Stimulated activated CD8-positive, alpha-beta memory T cell treated with anti-CD3 and anti-CD28 coated beads, Interleukin-7, amount 100 ng/mL, for 24 hours (primary cell): Measurements from ENCODE around the gene STYXL1.
"Not testable (repeated sequence)": the region's sequence is repeated elsewhere in the genome, so short reads cannot be mapped to it uniquely, and the experiment has no call there.

Experiments used
- DNase-seq: peaks from one replicate; pipeline ENCODE4 v3.0.0-alpha.2; 2020; ENCODE audit warnings: low read depth

The STYXL1 gene

DNA sequence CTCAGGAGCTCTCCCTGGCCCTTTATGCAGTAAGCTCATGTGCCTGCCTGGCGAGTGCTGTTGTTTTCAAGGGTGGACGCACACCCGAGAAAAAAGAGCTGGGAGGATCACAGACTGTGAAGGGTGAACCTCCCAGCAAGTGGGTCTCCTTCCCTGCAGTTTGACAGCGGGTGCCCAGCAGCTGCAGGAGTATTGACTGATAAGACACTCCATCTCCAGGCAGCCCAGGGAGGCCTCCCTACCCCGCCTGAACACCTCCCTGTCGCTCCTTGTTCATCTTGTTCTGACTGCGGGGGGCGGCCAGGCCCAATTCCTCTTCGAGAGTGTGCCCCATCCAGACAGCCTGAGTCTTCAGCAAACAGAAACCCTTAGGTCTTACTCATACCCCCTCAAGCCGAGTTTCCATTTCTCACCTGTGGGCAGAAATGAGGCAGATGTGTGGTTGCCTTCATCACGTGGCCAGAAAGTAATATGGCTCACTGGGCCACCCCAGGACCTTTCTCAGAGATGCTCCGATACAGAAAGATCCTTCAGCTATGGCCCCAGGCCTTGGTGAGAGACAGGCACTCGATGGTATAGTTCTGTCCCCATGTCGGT, 17.3 kb upstream of the STYXL1 start:
- DNase-seq, result no peak

- no peak for DNase-seq
These were observed 16.6 kb upstream of the STYXL1 start for GRCh38 chr7:76064208-76064970.

GRCh38 chr7:76063525-76063924, 15.7 kb upstream of the STYXL1 start:
- no peak for DNase-seq

DNA sequence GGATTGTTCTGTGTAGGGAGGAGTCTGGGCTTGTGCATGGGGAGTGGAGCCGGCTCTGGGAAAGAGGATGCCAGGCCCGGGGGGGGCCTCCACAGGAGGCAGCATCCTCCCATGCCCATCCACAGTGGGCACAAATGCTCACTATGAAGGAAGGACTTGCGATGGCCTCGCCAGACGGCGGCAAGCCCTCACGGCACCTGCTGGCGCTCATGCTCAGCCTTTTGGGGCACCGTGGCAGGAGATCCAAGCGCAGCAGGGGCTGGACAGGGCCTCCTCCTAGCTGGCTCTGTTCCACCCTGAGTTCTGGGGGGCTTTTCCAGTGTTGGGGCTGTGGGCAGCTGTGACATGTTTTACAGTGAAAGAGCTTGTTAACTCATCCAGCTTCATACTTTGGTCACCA, 15.3 kb upstream of the STYXL1 start:
- no peak for DNase-seq

- no peak for DNase-seq
These were observed 14.5 kb upstream of the STYXL1 start for GRCh38 chr7:76062254-76062653.

- DNase-seq, result no peak
These were observed 13.0 kb upstream of the STYXL1 start for GRCh38 chr7:76060842-76061241.

- not testable (repeated sequence) for DNase-seq
These were observed 10.9 kb upstream of the STYXL1 start for GRCh38 chr7:76058745-76059144.

GRCh38 chr7:76057813-76058145, 10.0 kb upstream of the STYXL1 start:
- DNase-seq, result no peak

DNA sequence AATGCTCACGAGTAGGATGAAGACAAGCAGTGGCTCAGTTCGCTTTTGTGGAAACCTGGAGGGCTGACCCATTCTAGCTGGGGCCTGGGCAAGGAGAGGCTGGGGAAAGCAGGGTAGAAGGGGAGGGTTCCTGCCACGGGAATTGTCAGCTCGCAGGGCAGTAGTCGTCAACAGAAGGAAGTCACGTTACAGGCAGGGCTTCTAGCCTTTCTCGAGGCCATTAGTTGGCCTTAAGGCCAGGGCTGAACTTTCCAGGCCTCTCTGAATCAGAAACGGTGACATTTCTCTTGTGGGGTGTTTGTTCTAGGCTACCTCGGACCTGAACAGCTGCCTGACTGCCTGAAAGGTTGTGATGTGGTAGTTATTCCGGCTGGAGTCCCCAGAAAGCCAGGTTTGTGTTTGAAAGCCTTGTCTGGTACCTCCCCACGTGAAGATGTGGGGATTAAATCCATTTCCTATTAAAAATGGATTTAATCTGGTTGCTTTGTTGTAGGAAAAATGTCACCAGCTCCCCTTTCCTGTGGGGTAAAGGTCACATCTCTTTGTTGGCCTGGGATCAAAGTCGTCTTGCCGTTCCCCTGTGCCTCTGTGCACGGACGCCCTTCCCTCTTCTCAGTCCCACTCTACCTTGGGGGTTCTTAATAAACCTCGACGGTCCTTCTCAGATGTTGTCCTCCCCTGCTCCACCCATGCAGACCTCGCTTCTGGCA, 9.5 kb upstream of the STYXL1 start:
- DNase-seq, result no peak

DNA sequence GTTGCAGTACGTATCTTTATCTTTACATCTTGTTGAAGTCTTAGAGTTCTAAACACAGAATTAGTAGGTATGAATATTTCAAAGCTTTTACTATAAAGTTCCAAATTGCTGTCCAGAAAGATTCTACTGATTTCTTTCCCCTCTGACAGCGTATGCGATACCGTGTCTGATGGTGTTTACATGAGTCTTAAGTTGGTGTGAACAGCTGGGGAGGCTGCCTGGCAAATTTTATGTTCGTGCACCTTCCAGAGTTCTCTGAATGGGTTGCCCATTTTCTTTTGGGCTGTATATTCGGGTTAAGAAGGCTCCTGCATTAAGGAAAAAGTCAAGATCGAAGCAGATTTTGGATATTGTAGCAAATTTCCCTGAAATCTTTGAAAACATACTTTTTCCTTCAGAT, 8.4 kb upstream of the STYXL1 start:
- DNase-seq, result no peak

- no peak for DNase-seq
These were observed 6.6 kb upstream of the STYXL1 start for GRCh38 chr7:76054123-76055120.

DNA sequence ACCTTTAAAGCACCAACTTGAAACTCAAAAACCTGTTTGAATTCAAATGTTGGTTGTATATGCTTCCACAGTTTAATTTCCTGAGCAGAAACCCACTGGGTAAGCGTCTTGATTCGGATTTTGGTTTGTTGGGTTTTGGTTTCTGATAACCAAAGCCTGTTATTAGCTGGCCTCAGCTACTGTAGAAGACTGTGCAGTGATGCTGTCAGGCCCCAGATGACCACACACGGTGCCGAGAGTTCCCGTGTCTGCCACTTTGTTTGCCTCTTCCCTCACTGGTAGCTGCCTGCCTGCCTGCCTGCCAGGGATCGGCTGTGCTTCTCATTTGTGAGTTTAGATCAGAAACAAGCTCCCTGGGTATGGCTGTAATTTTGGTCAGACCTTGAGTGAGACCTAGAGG, 5.7 kb upstream of the STYXL1 start:
- DNase-seq, result no peak

DNA sequence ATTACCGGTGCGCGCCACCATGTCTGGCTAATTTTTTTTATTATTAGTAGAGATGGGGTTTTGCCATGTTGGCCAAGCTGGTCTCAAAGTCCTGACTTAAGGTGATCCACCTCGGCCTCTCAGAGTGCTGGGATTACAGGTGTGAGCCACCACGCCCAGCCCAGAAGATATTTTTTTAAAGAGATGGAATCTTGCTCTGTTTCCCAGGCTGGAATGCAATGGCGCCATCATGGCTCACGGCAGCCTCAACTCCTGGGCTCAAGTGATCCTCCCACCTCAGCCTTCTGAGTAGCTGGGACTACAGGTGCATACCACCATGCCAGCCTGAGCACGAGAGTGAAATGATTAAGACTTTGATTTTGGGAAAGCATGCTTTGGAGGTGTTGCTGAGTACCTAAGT, 4.9 kb upstream of the STYXL1 start:
- not testable (repeated sequence) for DNase-seq

DNA sequence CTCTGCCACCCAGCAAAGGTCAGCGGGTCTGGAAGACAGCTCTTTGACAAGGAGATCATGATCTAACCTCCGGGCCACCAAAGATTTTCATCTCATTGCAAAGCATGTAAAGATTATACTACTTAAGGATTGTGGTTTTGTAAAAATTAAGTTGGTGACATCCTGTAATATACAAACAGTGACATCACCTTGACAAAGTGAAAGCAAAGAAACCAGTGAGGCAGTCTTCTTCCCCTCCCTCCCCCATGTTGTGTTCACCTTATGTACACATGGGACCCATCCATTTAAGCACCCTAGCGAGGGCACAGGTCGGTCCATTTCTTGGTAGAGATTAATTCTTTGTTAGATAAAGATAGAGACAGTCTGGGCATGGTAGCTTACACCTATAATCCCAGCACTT, 4.0 kb upstream of the STYXL1 start:
- DNase-seq, result no peak

DNA sequence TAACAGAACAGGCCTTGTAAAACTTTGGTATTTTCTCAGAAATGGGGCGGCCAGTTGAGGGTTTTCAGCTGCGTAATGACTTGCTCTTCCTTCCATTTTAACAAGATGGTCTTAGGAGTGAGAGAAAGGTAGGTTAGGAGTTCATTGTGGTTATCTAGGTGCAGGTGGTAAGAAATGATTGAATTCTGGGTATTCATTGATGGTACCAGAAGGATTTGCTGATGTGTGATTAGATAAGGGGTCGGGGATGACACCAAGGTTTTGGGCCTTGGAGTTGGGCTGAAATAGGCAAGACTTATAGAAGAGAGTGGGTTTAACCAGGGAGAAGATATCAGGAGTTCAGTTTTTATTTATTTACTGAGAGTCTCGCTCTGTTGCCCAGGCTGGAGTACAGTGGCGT, 2.7 kb upstream of the STYXL1 start:
- DNase-seq, result no peak

DNA sequence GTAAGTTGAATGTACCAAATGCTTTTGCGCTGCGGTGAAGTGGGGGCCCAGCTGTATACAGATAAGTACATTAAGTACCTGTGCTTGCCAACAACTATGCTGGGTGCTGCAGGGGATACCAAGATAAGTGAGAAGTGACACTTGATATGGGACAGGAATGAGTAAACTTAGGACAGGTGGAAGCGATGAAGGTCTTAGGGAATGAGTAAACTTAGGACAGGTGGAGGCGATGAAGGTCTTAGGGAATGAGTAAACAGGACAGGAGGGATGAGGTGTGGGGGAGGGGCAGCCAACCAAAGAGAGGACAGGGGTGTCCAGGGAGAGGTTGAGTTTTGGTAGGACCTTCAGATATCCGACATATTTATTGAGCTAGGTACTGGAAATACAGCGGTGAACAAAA, 1.5 kb upstream of the STYXL1 start:
- no peak for DNase-seq

DNA sequence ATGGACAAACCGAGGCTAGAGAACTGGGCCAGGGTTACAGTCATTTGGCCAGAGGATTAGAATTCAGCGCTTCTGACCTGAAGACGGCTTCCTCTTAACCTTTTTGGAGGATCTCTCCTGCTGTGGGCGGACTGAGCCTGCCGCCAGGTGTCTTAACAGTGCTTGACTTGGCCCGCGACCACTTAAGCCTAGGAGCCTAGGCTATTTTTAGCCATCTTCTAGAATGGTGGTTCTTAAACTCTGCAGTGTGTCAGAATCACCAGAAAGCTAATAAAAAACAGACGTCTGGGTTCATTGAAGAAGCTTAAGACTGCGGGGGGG, 828 bp upstream of the STYXL1 start:
- no peak for DNase-seq

DNA sequence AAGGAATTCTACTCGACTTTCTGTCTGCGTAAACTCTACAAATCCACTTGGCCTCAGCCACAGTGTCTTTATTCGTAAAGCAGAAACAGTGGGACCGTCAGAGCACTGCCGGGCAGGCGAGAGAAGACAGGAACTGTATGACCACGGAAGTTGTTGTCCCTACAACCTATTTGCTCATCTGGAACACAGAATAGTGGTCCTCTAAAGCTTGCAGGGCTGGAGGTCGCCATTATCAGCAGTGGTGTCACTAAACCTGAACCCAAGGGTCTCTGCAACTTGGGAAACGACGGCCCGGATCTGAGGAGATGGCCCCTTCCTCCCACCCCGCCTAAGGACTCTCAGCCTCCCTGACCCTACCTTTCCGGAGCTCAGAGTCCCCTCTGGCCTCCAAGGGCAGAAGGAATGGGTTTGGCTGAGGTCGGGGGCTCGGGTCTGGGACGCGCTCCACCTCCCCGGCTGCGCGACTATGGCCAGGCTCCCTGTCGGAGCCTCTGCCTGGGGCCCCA, 442 bp downstream of the STYXL1 start:
- DNase-seq, result no peak

- no peak for DNase-seq
These were observed 3.4 kb downstream of the STYXL1 start for GRCh38 chr7:76044375-76044865.

GRCh38 chr7:76040126-76040525, 7.7 kb downstream of the STYXL1 start:
- DNase-seq, result no peak

DNA sequence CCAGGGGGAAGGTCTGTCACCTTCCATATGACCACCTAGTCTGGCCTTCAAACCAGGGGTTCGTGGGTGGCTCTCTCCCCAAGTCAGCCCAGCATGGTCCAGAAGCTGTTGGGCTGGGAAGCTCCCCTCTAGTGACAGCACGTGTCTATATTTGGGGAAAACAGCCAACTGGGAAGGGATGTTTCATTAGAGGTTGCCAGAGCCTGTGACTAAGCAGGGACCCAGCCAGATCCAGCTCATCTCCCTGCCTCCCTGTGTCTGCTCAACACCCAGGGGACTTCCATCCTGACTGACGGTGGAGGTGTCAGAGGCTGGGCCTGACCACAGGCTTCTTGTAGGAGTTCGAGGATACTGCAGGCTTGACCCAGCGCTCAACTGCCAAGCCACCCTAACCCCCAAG, 10.5 kb downstream of the STYXL1 start:
- DNase-seq, result no peak

- DNase-seq, result no peak
These were observed 15.8 kb downstream of the STYXL1 start for GRCh38 chr7:76031964-76032363.
